Medulla oblongata (tissue), 1 donor: Measurements from ENCODE around the gene ARHGEF12.

Source experiments
- DNase-seq: peaks from one replicate; pipeline ENCODE4 v3.0.0-alpha.2; 2015; ENCODE audit errors: extremely low spot score

ARHGEF12 gene

GRCh38 chr11:120386318-120386717, 50.1 kb downstream of the ARHGEF12 start:
- DNase-seq = no peak

- no peak for DNase-seq
Observed at GRCh38 chr11:120386774-120387371, 50.7 kb downstream of the ARHGEF12 start.

- no peak for DNase-seq
Observed at GRCh38 chr11:120388261-120388660, 52.0 kb downstream of the ARHGEF12 start.

GRCh38 chr11:120389693-120390584, 53.7 kb downstream of the ARHGEF12 start:
- no peak for DNase-seq

GRCh38 chr11:120390585-120390922, 54.3 kb downstream of the ARHGEF12 start:
- DNase-seq = no peak

GRCh38 chr11:120391292-120391691, 55.1 kb downstream of the ARHGEF12 start:
- peak; percentile 90 for DNase-seq

GRCh38 chr11:120391854-120392253, 55.6 kb downstream of the ARHGEF12 start:
- no peak for DNase-seq

- DNase-seq = no peak
Observed at GRCh38 chr11:120392314-120392713, 56.1 kb downstream of the ARHGEF12 start.

GRCh38 chr11:120392793-120393192, 56.6 kb downstream of the ARHGEF12 start:
- DNase-seq = no peak

GRCh38 chr11:120394119-120394518, 57.9 kb downstream of the ARHGEF12 start:
- DNase-seq = no peak

GRCh38 chr11:120395778-120396177, 59.6 kb downstream of the ARHGEF12 start:
- no peak for DNase-seq

- no peak for DNase-seq
Observed at GRCh38 chr11:120398132-120398531, 61.9 kb downstream of the ARHGEF12 start.

- no peak for DNase-seq
Observed at GRCh38 chr11:120399307-120399706, 63.1 kb downstream of the ARHGEF12 start.

- DNase-seq = no peak
Observed at GRCh38 chr11:120400564-120401364, 64.6 kb downstream of the ARHGEF12 start.

GRCh38 chr11:120401506-120401905, 65.3 kb downstream of the ARHGEF12 start:
- no peak for DNase-seq

- DNase-seq = no peak
Observed at GRCh38 chr11:120403966-120404365, 67.8 kb downstream of the ARHGEF12 start.

GRCh38 chr11:120404495-120404894, 68.3 kb downstream of the ARHGEF12 start:
- DNase-seq = no peak

- DNase-seq = no peak
Observed at GRCh38 chr11:120409655-120410054, 73.4 kb downstream of the ARHGEF12 start.

GRCh38 chr11:120410622-120411380, 74.6 kb downstream of the ARHGEF12 start:
- no peak for DNase-seq

- DNase-seq = no peak
Observed at GRCh38 chr11:120413480-120413879, 77.3 kb downstream of the ARHGEF12 start.

- no peak for DNase-seq
Observed at GRCh38 chr11:120420572-120420971, 84.4 kb downstream of the ARHGEF12 start.
